ELF-1 (cell line): ENCODE results near the gene S100A9.

ENCODE experiments used
- DNase-seq: peaks from one replicate; pipeline ENCODE4 v3.0.0-alpha.2; 2016; ENCODE audit warnings: low read depth, low spot score

Gene S100A9

DNA sequence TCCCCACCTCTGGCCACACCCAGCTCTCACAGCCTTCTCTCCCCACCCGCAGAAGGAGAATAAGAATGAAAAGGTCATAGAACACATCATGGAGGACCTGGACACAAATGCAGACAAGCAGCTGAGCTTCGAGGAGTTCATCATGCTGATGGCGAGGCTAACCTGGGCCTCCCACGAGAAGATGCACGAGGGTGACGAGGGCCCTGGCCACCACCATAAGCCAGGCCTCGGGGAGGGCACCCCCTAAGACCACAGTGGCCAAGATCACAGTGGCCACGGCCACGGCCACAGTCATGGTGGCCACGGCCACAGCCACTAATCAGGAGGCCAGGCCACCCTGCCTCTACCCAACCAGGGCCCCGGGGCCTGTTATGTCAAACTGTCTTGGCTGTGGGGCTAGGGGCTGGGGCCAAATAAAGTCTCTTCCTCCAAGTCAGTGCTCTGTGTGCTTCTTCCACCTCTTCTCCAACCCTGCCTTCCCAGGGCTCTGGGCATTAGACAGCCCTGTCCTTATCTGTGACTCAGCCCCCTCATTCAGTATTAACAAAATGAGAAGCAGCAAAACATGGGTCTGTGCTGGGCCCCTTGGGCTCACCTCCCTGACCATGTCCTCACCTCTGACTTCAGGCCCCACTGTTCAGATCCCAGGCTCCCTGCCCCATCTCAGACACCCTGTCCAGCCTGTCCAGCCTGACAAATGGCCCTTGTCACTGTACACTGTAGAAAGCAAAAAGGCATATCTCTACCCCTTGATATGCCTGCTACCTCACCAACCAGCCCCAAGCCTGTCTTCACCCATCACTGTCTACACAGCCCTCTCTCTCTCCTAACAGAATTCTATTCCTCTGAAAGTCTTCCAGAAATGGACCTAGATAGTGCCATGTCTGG, 3.2 kb downstream of the S100A9 start:
- no peak for DNase-seq

DNA sequence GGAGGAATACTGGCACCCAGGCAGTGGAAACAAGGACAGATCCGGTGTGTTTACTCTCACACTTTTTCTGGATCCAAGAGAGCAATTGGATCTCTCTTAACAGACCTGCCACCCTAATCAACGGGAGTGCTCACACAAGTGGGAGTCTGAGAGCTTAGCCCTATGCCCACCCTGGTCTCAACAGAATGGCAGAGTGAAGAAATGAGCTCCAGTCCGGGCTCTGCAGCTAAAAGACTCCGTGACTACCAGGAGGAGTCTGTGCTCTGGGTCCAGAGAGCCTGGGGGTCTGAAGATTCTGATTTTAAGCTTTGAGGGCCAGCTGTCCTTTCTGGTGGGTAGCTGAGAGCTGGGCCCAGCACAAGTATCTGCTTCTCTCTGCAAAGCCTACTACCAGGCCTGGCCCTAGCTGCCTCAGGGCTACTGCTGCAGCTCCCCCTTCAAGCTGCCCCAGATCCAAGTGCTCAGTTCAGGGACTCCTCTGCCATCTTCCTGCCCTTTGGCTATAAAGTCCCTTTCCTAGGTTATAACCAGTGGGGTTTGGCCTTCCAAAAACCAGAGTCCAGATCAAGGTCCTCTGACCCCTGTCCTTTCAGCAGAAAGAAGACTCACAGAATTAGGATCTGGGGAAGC, 3.9 kb downstream of the S100A9 start:
- no peak for DNase-seq

DNA sequence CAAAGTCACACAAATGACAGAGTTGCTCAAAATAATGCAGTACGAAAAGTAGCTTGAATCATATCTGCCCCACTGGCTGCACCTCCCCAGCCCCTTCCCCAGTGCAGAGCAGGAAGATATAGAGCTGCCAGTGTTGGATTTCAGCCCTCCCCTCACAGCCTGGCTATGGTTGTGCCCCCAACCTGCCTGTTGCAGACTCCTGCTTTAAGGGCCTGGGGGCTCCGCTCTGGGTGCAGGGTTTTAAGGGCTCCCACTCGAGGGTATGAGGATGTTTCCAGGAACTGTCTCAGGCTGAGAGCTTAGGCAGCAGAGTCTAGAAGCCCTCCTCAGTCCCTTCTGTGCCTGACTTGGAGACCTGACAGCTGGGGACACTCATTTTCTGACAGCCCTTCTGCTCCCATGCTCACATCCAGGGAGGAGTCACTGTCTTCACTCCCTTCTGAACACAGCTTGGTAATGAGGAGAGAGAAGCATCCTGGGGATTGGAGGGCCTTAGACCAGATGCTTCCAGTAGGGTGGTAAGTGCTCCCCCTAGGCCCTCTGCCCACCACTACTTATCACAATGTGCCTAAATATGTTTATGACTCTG, 4.6 kb downstream of the S100A9 start:
- DNase-seq: no peak

GRCh38 chr1:153363641-153364040, 6.0 kb downstream of the S100A9 start:
- DNase-seq: no peak

DNA sequence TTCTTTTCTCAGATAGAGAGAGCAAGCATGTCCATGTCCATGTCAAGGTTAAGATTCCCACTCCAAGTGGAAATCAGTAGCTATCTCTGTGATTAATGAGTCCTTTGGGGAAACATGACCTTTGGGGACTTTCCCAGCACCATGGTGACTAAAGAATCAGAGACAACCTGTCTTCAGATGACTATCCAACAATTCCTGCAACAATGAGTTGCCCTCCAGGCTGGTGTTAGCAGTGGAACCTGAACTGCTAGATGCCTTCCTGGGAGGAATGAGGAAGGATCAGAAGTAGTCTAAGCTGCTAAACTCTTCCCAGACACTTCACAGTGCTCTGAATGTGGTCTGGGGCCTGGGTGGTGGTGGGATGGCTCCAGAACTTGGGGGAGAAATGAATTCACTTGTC, 6.5 kb downstream of the S100A9 start:
- DNase-seq: peak; percentile 64

DNA sequence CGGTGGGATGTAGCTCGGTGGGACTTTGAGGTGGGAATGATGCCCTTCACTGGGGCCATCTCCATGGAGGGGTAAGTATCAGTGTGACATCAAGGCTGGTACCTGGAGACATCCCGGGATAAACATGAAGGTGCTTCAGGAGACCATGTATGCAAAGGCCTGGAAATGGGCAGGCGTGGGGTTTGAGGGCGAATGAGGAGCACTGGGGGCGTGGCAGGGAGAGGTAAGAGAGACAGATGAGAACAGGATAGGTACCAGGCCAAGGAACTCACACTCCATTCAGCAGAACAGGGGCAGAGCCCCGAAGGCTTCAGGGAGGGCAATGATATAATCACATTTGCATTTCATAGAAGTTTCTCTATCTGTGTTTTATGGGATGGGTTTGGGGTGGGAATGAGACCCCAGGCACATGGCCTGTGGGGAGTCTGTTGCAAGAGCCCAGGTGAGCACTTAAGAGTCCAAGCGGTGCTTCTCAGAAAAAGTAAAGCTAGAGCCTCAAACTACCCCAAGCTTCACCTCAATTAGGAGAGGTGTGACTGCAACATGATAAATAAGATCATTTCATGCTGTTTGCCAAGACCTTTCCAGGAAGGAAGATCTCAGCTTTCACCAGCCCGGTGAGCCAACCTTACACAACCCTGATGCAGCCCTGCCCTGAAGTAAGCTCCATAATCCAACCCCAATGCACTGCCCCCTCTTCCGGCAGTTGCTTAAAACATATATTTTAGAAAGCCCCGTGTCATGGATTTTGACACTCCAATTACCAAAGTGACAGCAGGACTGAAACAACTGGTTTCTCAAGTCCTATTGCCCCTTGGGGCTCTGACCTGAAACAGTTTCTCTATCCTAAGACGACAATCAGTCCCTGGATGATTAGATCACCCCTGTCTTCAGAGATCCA, 7.4 kb downstream of the S100A9 start:
- peak; percentile 36 for DNase-seq

GRCh38 chr1:153365696-153366095, 8.0 kb downstream of the S100A9 start:
- DNase-seq: no peak

DNA sequence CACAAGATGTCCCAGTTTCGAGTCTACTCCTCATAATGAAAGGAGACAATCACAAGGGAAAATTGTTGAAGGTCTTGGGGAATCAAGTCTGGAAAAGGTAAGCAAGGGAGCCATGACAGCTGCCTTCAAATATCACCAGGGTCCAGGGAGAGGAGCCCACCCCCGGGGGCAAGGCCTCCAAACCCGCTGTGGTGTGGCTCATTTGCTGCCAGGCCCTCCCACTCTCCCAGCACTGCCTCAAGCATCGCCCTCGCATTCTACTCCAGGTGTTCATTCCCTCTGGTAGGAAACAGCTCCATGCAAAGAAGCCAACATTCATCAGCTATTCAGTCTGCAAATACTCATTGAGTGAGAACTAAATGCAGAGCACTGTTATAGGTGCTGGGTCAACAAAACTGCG, 8.6 kb downstream of the S100A9 start:
- no peak for DNase-seq

DNA sequence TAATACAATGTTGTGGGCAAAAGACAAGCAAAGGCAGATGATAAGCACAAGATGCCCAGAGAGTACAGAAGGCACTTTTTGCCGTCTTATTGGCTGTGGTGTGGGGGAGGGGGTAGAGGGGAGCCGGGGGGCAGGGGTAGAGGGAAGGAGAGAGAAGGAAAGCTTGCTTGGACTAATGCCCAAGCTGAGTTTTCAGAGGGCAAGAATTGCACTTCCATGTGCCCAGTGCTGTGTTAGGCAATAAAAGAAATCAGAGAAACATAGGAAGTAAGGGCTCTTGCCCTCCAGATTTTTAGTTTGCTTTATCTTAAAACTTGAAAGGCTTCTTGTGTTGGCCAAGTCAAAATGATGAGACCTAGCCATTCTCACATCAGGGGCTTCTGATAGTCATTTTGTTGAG, 9.4 kb downstream of the S100A9 start:
- no peak for DNase-seq

DNA sequence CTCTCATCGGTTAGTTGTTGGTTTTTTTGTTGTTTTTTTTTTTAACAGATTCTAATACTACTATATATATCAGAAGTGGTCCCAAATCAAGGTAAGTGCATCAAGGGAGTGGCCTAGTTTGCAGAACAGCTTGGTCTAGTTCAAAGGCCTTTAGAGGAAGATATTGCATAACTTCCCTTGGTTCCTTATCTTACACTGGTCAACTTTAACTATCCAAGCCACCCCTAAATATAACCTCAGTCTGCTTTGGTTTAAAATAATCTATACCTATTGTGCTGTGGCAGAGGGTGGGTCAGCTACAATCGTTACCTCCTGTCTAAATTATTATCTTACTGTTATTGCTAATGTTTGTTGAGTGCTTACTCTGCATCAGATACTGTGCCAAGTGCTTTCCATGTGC, 10.8 kb downstream of the S100A9 start:
- no peak for DNase-seq

DNA sequence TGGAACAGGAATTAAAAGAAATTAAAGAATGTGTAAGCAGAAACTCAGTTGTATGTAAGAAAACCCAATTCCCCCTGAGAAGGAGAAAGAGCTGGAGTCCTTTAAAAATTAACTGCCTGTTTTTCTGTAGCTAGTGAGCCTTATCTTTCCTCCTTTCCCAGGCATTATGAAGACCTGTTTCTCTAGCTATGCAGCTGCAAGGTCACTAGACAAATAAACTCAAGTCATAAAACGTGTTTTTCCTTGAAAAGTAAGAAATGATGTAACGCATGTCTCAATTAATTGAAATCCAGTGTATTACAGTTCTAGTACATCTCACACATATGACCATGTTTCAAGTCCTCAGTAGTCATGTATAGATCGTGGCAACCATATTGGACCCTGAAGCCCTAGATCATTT, 12.5 kb downstream of the S100A9 start:
- DNase-seq: no peak

DNA sequence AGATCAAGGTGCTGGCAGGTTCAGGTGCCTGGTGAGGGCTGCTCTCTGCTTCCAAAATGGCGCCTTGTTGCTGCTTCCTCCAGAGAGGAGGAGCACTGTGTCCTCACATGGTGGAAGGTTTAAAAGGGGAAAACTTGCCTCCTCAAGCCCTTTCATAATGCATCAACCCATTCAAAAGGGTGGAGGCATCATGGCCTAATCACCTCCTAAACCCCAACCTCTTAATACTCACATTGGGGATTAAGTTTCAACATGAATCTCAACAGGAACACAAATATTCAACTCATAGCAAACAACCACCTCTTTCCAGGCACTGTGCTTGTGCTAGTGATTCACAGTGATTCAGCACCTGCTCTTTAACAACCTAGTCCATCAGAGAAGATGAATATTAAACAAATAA, 13.6 kb downstream of the S100A9 start:
- DNase-seq: no peak

DNA sequence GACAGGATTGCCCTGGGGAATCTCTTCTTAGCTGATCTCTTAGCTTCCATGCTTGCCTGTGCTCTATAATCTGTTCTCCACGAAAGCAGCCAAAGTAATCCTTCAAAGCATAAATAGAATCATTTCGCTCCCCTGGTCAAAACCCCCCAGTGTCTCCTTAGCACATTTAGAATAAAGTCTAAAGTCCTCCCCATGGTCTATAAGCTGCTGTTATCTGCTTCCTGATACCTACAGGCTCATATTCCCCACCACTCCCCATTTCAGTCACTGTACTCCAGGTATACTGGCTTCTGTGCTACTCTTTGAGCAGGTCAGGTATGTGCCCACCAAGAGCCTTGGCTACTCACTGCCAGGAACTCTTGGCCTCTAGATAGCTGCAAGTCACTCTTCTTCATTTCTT, 14.9 kb downstream of the S100A9 start:
- no peak for DNase-seq

DNA sequence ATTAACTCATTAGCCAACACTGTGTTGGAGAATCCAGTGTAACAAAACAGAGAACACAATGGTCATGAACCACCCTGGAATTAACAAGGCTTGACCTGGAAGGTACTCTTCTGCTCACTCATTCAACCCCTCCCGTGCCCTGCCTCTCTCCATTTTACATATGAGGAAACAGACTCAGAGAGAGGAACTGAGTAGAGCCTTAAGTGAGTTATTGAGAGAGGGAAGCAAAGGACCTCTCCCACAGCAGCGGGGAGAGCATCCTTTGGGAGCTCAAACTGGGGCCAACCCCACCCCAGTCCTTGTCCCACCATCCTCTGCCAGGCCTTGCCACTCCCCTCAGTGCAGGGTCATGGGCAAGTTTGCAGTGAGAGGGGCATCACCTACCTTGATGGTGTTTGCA, 16.4 kb downstream of the S100A9 start:
- DNase-seq: no peak

- DNase-seq: no peak
These were observed 17.9 kb downstream of the S100A9 start, which contains the start of gene S100A12 for GRCh38 chr1:153375511-153375910. Gene S100A12, minus strand, starts transcription at chr1:153375621. Its CDS starts 1,029 bp downstream, at chr1:153374592.

- no peak for DNase-seq
These were observed 21.9 kb downstream of the S100A9 start for GRCh38 chr1:153379591-153379990.

DNA sequence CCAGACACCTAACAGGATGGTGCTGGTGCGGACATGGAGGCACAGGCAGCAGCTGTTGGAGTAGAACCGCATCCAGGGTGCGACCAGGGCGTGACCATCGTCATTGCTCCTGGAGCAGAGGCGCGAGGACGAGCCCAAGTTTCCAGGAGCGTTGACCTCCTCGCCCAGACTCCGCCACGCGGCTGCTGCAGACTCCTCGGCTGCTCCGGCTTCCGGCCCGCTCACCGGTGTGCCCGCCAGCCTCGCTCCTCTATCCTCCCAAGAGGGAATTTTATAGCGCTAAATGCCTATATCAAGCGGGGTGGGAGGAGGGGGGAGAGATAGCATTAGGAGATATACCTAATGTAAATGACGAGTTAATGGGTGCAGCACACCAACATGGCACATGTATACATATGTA, 23.1 kb downstream of the S100A9 start:
- no peak for DNase-seq

DNA sequence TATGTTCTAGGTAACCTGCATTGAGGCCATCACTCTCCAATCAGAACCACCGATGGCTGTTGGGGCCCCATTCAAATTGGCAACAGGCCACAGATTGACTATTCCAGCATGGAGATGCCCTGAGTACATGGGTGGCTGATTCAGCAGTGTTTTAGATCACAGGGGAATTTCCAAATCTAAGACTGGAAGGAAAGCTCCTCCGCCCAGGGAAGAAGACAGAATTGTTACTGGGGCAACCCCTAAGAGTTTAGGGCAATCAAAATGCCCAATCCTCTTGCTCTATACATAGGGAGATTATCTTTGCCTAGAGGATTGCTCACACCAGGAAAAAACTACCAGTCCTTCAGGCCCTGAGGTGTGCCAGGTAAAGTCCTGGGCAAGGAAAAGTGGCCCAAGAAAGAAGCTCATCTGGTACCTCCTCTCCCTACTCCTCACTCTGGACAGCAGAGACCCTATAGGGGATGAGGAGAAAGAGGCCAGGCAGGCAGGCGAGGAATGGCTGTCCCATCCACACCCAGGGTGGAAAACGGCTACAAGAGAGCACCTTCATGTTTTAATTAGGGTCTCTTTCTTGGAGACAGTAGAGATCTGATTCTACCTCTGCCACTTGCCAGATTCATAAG, 27.4 kb downstream of the S100A9 start:
- no peak for DNase-seq

DNA sequence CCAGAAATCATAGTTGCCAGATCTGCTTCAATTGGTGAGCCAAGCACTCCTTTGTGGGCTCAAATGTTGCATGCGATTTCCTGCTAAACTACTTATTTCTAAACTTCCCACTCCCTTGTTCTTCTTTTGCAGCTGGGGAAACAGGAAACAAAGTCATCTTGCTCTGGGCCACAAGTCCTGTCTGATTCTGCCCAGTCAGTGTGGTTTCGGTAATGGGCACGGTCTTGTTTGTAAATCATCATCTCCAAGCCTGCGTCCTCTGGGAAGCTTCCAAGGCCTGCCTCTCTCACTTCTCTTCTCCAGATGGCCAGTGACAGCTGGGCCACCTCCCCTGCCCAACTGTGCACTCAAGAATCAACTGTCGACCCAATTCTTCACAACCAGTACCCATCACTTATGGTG, 28.8 kb downstream of the S100A9 start:
- no peak for DNase-seq

- no peak for DNase-seq
These were observed 29.3 kb downstream of the S100A9 start for GRCh38 chr1:153387001-153387400.

GRCh38 chr1:153387785-153388184, 30.1 kb downstream of the S100A9 start:
- no peak for DNase-seq
